CD4-positive, alpha-beta T cell treated with Interleukin-1 beta for 1 hour (primary cell): ENCODE results near the gene ARID1B.

Experiments
- DNase-seq, 2 donors: peaks; one replicate each; pipeline ENCODE4 v3.0.0-alpha.2; 2020 to 2022

ARID1B gene

DNA sequence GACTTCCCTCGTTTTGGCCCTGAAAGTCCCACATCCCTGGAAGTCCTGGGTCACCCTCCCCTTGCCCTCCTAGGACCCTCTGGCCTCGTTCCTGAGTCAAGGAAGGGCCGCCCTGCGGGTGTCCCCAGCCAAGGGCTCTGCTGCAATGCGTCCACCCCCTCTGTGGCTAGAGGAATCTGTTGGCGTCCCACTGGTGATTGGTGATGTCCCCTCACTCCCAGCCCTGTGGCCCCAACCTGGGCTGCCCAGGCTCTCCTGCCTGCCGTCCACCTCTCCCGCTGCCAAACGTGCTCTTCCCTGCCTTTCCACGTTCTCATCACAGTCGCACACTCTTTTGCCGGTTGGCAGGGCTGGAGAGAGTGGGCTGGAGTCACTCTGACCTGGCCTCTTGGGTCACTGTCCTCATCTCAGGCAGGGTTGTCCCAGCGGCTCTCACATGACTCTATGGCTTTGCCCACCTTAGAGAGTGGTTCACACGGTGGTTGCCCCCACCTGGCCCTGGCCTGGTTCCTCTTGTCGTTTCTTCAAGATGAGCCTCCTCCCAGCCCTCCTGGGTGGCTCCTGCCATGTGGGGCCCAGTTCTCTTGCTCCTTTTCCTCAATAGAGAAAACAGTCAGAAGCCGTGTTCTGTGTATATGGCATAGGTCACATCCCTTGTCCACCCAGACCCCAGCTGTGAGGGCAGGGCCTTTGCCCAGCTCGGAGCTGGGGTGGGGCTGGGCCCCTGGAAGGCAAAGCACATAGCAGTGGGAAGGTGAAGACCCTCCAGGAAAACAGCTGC is 445.2 kb downstream of the ARID1B start:
- no peak for DNase-seq

DNA sequence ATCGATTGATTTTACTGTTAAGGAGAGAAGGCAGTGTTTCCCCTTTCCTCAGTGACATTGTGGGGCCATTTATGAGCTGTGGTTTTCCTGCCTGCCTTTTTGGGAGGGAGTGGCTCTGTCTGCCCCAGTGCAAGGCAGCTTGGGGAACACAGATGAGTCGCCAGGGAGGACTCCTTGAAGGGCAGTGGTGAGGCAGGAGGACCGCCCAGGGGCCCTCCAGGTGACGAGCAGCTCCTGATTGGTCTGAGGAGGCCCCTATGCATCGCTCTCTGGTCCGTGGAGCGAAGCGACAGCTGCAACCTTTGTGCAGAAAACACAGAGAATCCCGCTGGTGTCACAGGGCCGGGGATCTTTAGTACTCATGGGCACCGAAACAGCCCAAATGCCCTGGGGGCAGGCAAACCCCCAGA is 445.8 kb downstream of the ARID1B start:
- no peak for DNase-seq

DNA sequence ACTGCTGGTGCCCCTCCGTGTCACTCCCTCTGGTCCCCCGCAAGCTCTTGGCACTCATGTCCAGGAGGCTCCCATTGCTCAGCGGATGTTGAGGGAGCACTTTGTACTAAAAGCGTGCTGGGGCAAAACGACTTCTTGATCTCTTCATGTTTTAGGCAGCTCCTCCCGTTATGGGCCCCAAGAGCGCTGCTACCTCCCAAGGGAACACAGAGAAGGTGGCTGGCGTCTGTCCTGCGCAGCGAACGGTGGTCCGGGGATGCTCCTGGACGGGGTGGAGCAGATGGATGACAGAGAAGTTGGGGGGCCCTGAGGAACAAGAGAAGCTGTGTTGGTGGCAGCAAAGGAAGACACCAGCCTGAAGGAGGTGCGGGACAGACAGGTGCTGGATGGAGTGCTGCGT is 446.3 kb downstream of the ARID1B start:
- no peak for DNase-seq

DNA sequence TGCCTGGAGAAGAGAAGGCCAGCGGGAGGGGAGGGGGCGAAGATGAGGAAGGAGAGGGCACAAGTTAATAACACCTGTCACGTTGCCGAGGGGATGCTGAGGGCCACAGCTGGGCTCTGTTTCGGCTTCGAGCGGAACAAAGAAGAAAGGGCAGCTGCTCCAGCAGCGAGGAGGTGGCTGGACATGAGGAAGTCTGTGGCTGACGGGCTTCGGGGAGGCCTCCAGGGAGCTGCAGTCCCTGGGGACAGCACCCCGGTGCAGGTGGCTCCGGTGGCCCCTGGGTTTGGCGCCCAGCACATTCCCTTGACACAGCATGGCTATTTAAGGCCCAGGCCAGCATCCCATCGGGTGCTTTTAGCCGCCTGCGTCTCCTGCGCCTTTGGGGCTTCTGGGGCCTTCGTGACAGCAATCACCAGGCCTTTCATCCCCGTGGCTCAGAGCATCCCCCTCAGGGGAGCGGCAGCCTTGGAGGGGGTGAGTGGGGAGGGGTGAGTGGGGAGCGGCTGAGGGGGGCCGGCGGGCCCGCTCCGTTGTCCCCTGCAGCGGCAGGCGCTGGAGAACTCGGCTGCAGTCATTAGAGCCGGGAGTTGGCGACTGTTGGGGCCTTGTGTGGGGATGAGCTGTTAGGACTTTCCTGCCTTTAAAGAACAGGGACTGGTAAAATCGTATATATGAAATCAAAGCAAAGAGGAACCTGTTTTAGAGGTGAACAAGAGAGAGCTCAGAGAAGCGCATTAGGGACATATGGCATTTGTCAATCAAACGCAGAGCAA is 447.2 kb downstream of the ARID1B start:
- peak in 1 of 2 donors; percentile 43 for DNase-seq

DNA sequence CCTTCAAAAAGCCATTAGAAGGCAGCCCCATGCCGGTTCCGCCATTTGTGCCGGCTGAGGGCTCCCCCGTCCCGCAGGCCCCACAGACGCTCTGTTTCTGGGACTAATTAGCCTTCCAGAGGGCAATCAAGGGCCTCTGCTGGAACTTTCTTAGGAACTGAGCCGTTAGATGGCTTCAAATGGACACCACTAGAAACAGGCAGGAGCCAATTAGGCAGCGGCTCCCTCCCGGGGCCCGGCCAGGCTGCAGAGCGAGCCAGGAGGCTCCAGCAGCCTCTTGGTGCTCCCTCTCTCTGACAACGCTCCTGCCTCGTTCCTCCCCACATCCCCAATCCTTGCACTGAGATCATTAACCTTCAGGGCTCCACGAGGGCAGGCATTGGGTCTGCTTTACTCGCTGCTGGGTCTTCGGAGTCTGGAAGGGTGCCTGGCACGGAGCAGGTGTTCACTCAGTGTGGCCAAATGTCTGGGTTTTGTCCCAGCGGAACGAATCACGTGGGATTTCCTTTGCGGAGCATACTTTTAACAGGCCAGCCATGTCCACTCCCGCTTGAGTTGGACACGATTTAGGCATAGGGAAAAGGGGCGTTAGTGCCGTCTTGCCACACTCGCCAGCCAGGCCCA is 447.9 kb downstream of the ARID1B start:
- DNase-seq = no peak

DNA sequence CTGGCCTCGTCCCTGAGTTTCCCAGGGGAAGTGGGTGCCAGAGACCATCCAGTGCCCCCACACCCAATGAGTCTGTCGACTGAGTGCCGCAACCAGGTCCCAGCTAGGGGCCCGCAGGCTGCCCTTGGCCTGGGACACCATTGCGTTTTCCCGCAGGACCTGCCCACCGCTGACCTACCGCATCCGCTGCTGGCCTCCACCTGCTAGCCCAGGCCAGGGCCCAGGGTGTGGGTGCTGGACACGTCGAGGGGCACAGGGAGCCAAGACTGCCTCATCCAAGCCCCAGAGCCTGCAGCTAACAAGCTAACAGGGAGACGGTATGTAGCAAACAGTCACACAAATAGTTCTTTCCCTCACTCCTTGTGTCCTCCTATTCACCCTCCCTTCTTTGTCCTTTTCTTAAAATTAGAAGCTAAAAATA is 448.4 kb downstream of the ARID1B start:
- no peak for DNase-seq

DNA sequence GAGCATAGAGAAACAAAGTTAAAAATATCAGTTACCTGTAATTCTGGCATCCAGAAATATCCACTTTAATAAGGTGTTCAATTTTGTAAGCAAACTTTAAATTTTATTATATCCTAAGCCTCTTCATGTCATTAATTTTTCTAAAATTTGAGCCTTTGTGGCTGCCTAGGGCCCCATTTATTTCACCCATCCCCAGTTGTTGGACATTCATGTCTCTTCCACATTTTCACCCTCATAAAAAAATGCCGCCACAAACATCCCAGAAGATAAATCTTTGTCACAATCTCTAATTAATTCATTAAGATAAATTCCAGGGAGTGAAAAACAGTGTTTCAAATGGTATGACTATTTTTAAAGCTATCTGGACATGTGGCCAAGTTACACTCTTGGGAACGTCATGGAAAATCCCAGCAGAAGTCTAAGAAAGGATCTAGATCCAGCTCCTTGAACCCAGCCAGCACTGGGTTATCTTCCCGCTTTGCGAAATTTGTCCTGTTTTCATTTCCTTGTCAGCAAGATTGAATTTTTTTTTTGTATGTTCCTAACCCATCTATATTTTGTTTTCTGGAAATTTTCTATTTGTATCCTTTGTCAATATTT is 448.9 kb downstream of the ARID1B start:
- DNase-seq = no peak

DNA sequence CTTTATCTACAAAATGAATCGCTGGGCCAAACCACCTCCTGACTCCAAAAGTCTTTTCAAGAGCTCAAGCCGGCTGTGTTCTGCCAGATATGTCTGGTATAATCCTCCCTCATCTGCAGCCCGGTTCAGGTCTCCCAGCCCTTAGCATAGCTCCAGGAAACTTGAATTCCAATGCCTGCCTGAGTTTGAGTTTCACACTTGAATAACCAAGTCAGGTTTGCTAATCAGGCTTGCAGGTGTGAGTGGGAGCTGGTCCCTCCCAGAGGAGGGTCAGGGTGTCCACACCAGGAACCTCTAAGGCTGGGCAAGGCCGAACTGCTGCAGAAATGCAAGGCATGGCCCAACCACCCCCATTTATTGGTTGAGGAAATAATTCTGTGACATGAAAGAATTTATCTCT is 449.6 kb downstream of the ARID1B start:
- no peak for DNase-seq

DNA sequence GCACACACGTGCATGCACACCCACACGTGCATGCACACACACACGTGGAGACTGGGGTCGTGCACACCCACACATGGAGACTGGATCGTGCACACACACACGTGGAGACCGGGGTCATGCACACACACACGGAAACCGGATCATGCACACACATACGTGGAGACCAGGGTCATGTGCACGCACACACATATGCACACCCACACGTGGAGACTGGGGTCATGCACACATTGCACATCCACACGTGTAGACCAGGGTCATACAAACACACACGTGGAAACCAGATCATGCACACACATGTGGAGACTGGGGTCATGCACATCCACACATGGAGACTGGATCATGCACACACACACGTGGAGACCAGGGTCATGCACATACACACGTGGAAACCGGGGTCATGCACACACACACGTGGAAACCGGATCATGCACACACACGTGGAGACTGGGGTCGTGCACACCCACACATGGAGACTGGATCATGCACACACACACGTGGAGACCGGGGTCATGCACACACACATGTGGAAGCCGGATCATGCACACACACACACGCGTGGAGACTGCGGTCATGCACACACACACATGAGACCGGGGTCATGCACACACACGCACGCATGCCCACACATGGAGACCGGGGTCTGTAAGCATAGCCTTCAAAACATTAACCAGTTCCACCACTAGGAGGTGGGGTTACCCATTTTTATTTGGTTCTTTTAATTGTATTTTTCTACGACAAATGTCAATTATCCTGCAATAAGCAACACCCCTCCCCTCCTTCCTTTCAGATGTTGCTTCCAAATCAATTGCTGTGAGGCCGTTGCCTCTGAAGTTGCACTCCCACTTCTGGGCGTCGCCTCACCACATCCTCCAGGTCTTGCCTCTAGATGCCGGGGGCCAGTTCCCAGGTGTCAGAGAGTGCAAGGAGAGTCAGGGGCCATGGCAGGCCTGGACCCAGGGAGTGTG is 450.3 kb downstream of the ARID1B start:
- DNase-seq = peak in 1 of 2 donors; percentile 32

DNA sequence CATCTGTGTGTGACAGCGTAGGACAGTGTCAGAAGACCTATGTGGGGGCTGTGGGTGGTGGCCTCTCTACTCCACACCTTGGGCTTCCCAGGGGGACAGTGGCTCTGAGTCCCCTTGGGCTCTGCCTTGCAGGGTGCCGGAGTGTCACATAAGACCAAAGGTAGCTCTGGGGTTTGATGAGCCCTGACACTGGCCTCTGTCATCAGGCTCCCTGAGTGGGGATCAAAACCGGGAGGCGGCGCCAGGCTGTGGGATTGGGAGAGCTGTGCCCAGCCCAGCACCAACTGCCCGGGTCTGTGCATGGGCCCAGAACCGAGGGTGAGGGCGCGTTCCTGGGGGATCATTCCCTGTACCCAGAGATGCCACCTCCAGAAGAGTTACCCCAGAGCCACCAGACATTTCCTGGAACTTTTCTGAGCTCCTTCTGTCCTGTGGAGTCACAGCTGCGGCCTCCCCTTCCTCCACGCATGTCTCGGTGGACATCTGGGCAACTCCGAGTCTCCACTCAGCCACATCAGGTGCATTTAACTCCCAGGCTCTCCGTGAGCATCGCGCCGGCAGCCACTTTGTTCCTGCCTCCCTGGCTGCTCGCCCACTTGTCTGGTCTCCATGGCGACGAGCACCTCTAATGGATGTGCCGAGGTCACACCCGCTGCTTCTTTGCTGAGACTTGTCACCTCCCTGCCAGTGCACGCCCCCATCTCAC is 451.4 kb downstream of the ARID1B start:
- no peak for DNase-seq

DNA sequence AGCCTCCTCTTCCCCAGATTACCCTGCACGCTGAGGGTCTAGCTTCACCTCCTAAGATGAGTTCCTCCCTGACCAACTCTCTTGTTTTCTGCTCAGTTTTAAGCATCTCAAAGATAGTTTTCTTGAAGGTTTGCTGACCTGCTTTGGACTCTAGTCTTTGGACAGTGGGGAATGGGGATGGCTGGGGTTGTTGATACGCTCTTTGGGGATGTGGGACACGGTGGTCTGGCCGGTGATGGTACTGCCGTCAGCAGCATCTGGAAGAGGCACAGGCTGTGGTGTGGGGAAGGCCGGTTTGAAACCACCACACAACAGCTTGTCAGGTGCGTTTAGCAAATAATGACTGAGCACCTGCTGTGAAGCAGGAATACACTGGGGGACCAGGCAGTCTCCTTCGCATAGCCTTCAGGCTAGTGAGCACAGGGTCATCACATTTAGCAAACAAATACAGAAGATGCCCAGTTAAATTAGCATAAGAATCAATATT is 452.0 kb downstream of the ARID1B start:
- DNase-seq = no peak

DNA sequence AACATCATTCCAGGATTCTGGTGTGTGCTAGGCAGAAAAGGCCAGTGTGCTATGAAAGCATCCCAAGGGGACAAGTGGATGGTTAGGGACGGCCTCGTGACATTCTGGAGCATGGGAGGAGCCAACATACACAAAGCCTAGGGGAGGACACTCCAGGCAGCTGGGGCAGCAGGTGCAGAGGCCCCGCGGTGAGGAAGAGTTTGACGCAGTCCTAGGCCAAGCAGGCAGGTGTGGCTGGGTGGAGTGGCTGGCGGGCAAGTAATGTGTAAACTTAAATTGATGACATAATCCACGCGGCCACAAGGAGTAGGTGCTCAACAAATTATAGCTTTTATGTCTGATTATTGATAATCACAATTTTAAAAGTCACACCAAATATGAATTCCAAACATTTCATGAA is 452.5 kb downstream of the ARID1B start:
- no peak for DNase-seq

DNA sequence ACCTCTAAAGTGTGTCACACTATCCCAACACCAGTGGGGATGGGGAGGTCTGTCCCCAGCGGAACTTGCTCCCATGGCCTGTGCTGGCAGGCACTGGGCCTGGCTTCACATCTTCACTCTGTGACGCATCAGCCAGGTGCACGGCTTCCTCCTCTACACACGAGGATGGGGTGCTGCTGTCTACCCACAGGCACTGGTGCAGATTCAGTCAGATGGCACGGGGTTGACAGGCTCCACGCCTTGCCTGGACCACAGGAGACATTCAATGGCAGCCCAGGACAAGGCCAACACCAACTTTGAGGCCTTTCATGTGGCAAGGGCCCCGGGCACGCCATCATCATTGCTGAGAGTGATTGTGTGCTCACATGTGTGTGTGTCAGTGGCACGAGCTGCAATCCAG is 453.7 kb downstream of the ARID1B start:
- no peak for DNase-seq

DNA sequence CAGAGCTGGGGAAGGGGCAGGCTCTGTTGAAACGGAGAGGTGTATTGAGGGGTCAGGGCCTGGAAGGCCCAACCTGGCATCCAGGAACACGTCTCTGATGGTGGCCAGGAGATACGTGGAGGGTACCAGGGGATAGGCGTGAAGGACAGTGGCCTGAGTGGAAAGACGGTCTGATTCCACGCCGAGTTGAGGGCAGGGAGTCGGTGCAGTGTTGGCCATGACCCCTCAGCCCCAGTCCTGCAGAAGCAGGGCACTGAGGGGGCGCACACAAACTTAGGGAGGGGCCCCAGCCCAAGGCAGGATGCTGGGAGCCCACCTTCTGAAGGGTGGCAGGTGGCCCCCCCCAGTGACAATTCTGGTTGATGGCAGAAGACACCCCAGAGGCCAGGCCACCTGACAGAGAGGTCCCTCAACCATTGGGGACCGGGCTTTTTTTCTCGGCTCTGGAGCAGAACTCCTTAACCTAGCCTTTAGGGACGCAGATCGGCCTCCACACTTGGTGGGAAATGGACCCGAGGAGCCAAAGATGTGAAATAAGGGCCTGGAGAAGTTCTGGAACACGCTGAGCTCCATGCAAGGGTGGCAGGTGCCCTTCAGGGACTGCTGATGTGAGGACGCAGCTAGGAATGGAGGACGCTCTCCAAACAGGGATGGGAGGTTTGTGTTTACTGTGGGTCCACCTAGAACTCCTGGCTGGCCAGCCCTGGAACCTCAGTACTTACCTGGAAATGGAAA is 455.1 kb downstream of the ARID1B start:
- DNase-seq = no peak

DNA sequence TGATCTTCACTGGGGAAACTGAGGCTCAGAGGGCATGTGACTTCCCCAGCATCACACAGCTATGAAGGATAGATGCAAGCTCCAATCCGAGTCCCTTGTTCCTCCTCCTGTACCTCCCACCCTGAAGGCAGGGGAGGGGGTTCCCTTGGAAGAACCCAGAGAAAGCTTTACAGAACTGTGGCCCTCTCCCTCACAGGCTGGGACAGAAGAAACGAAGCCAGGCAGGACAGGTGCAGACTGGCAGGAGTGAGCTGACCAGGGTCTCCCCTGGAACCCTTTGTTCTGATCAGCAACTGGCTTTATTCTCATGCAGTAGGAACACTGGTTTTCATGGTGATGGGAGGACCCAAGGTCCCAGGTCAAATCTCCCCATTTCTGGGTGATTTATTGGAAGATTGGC is 456.0 kb downstream of the ARID1B start:
- DNase-seq = no peak

DNA sequence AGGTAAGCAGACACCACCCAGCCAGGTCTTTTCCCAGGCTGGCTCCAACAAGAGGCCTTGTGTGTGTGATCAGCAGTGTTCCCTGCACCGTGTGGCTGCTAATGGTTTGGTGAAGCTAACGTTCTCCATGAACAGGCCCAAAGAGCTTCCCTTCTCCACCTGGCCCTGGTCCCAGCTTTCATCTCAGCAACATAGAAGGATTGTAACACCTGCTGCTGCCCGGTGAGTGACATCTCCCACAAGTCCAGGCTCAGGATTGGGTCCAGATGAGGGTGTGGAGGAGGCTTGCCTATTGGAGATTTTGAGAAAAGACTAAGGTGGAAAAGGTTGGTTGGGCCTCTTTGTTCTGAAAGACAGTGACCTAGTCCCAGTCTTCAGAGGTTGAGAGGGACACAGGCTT is 456.5 kb downstream of the ARID1B start:
- DNase-seq = no peak

DNA sequence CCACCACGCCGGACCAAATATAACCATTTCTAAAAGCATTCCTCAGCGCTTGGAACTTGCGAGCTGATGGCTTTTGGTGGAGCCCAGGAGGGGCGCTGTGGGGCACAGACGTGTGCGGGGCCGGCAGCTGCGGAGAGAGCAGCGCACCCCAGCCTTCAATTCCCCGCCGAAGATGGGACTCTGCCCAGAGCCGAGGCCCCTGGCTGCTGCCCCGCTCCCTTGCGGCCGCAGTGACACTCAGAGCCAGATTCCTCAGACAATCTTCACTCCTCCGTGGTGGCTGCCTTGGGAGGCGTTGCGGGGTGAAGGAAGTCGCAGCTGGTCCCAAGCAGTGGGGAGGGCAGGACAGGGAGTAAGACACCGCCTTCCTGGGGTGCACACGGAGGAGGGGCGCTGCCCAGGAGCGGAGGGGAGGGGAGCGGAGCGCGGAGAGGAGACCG is 458.4 kb downstream of the ARID1B start:
- DNase-seq = peak; percentile 49 to 55

DNA sequence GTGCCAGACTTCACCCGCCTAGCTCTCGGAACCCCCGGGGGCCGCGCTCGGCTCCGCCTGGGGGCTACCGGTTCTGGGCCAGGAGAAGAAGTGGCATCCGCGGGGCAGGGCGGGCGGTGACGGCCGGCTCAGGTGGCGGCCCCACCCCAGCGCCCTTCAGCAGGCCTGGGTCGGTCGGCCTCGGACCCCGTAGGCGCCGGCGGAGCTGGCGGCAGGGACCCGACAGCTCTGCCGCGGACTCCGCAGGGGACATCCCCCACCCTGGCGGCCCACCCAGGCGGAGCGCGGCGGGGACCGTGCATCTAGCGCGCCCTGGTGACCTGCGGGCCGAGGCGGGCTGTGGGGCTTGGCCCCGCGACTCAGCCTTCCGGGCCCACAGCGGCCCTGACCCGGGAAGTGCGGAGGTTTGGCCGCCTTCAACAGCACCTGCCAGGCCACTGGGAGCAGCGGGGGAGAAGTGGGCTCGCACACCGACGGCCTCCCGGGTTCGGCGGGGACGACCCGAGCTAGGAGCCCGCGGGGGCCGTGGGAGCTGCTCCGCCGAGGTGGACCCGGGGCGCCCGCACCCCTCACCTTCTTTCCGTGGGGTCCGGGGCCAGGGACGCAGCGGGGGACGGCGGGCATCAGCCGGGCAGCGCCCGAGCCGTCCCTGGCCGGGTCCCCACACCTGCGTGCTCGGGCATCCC is 459.0 kb downstream of the ARID1B start:
- DNase-seq = peak in 1 of 2 donors; percentile 16

DNA sequence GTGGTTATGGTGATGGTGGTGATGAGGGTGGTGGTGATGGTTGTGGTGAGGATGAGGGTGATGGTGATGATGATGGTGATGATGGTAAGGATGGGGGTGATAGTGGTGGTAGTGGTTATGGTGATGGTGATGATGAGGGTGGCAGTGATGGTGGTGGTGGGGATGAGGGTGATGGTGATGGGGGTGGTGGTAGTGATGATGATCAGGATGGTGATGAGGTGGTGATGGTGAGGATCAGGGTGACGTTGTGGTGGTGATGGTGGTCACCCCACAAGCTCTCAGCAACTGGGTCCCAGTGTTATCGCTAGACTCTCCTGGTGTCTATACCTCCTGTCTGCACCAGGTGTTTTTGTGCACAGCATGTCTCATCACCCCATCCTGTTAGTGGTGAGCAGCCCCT is 461.2 kb downstream of the ARID1B start:
- DNase-seq = no peak

DNA sequence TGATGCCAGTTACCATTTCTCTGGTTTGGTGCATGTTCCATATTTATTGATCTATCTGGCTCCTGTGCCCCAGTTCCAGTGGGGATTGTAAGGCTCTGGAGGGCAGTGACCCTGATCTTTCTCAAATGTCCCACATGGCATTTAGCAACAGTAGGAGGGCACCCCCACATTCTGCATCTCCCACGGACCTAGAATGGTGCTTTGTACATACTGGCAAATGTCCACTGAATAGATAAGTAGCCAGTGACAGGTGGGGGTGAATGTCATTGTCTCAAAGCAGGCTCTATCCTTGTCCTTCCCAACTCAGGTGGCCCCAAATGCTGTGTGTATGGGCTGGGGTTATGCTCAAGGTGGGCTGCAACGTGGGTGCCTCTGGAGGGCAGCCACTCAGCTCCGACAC is 462.0 kb downstream of the ARID1B start:
- no peak for DNase-seq
